ENCODE data around the gene PSKH1.
"Not testable (repeated sequence)": the region's sequence is repeated elsewhere in the genome, so short reads cannot be mapped to it uniquely, and the experiment has no call there.

Gene PSKH1

DNA sequence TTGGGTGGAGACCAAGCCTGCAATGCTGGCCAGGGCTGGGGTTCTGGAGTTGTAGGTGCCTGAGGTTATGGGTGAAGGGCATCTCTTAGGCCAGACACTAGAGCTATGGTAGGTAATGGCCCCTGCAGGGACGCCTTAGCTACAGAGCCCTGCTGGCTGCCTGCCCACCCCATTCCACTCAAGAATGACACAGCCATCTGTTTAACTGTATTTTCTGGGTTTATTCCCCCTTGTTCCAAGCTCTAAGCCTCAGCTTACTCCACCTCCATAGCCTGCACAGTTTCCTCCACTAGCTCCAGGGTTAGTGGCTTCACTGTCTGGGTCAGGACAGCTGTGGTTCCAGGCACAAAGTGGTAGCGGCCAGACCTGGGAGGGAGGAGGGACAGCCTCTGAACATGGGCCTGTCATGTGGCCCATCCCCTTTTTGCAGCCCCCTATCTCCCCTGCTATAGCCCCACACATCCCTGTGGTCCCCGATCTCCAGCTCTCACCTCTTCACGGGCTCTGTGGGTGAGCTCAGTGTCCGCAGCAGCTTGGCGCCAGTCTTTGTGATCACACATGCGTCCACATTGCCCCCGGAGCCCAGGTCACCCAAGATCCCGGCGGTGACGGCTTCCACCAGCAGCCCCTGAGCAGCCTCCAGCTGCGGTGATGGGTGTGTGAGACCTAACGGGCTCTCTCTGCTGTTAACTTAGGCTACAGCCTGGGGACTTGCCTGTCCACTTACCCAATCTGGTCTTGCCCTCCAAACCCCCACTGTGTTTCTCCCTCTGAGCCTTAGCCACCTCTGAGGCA, 41.4 kb downstream of the PSKH1 start:
- H3K4me3 ChIP-seq (ENCODE audit: low read length): no peak overlapping the region; the same call in 1 of the 2 replicates
- no peak for DNase-seq (ENCODE audit: low read depth, low spot score)

DNA sequence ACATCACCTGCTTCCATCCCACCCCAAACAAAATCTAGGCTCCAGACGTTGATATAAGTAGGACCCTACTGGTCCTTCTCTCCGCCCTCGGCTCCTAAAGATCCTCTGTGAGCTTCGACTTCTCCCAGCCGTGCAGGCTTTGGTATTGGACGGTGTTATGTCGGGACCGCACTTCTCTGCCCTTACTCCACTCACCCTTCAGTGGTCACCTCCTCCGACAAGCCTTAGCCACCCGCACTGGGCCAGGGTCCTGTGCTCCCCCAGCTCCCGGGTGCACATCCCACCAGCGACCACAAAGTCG, 42.0 kb downstream of the PSKH1 start:
- DNase-seq (ENCODE audit: low read depth, low spot score): no peak
- peak overlapping the region; percentile 96 for H3K4me3 ChIP-seq (ENCODE audit: low read length)

DNA sequence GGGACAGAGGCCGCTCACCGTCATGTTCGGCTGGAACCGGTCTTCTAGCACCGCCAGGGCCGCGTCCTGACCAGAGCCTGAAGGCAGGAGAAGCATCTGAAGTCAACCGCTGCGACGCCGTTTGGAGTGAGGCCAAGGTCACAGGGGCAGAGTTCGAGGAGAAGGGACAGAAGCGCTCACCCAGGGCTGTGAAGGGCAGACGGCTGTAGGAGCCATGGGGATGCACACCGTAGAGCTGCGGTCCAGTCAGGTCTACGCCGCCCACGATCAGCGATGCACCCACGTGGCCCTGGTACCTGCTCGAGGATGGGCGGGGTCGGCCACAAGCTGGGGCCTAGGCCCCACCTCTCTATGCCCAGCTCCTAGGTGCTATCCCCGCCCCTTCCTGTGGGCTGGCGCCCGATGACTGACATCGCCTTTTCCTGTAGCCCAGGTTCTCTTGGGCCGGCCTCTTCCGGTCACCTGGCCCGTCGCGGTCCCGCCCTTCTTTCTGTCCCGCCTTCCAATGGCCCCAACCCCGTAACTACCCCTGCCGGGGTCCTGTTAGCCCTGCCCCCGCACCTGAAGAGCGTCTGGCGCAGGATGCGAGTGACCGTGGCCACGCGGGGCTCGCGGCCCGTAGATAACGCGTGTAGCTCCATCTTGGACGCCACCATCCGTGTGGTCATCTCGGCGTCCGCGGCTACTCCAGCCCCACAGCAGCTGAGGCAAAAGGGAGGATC, 42.5 kb downstream of the PSKH1 start:
- peak overlapping the region; percentile 96 for H3K4me3 ChIP-seq (ENCODE audit: low read length)
- peak; percentile 95 for DNase-seq (ENCODE audit: low read depth, low spot score)

DNA sequence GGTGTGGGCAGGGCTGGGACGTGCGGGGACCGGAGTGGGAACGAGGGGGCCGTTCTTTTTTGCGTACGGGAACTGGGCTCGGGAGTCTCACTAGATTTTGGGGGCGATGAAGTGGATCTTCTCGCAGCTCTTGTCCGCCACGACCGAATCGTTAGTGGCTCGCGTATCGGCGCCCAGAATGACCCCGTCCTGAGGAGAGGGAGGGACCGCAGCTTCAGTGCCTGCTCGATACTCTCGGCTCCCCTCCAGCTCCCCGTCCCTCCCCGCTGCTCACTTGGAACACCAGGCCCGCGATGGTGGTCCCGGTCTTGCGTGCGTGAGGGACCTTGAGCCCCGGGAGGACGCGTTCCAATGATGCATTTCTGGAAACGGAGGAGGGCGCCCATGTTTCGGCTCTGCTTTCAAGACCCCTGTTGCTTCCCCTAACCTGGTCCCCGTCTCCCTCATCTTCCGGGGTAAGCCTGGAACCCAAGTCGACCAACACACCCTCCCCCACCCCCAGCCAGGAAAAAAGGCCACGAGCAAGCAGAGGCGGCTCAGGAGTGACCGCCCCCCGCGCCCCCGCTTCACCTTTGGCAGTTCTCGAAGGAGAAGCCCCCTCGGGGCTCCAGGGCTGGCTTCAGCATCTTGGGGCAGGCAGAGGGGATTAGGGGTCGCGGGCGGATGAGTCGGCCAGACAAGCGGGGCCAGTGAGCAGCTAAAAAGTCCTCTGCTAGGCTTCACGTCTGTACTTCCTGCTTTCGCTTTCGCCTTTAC, 43.2 kb downstream of the PSKH1 start, which contains the start of gene PSMB10:
TSS of gene PSMB10 (minus strand) at position 727 of the 756 bp plus-strand sequence. CDS start at position 626, 101 bp downstream.
- DNase-seq (ENCODE audit: low read depth, low spot score): peak; percentile 48
- peak within 1 kb of the TSS; percentile 96 for H3K4me3 ChIP-seq (ENCODE audit: low read length)

DNA sequence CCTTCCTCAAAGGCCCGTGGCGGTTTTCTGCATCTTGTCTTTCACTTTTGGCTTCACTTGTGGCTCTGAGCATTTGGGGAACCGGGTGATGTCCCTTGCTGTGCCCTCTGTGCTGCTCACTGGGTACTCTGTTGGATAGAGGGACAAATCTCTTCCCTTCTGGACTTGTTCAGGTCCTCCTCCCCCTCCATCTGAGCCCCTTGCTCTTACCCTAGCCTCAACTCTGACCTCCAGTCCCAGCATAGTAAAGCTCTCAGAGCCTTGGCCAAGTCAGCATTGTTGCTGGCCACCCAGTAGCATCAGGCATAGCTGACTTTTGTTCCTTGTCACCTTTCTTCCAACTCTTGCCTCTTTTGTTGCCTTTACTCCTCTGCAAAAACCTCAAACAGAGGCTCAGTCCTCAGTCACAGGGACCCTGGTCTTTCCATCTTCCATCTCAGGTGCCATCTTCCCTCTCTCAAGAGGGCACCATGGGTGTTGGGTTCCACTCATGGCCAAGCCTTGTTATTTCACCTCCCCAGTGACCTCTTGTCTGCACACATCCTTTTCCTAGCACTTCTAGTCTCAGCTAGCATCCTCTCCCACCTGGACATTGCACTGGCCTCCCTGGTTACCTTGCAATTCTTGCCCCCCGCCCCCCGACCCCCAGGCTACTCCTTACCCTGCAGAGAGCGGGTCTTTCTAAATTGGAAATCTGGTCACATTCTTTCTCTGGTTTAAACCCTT, 44.0 kb downstream of the PSKH1 start:
- H3K4me3 ChIP-seq (ENCODE audit: low read length): peak overlapping the region; percentile 96
- peak; percentile 82 for DNase-seq (ENCODE audit: low read depth, low spot score)

DNA sequence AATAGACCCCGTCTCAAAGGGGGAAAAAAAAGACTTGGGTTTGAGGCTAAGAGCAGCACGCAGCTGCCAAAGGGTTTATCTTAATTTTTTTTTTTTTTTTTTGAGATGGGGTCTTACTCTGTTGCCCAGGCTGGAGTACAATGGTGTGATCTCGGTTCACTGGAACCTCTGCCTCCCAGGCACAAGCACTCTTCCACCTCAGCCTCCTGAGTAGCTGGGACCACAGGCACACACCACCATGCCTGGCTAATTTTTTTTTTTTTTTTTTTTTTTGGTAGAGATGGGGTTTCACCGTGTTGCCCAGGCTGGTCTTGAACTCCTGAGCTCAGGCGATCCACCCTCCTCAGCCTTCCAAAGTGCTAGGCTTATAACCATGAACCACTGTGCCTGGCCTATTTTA, 44.7 kb downstream of the PSKH1 start:
- H3K4me3 ChIP-seq (ENCODE audit: low read length): peak overlapping the region; percentile 96; the same call in 1 of the 2 replicates
- not testable (repeated sequence) for DNase-seq (ENCODE audit: low read depth, low spot score)

DNA sequence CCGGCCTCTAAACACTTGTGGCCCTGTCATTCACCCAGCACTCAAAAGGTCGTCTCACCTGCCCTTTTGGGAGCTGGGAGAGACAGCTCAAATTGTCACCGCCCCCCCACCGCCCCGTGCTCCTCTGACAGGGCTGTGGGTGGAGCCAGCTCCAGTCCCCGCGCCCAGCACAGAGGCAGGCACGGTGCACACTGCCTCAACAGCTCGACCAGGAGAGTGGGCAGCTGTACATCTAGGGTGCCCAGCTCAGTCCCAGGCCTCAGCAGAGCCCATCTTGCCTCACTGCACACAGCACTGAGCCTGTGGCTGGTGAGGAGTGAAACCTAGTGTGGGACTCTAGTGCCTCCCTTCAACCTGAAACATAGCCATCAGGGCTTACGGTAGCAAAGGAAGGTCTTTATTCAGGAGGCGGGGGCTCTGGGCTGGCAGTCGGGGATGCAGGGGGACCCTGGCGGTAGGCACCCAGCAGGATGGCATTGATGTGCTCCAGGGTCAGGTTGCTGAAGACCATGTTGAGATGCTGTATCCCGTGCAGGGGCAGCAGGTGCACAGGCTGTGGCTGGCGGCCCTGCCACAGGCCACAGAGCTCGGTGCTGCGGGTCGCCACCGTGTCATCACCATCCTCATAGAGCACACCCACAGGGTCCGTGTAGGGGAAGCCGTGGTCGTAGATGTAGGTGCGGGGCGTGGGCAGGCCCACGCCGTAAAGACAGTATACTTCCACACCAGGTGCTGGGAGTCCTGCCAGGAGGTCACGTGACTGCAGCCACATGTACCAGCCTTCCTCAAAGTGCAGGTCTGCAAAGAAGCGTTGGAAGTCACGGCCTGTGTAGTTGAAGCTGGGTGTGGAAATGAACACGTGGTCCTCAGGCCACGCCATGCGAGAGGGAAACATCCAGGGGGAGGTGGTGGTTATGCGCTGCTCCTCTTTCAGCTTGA, 46.7 kb downstream of the PSKH1 start:
- H3K4me3 ChIP-seq (ENCODE audit: low read length): no peak overlapping the region
- peak; percentile 59 for DNase-seq (ENCODE audit: low read depth, low spot score)

DNA sequence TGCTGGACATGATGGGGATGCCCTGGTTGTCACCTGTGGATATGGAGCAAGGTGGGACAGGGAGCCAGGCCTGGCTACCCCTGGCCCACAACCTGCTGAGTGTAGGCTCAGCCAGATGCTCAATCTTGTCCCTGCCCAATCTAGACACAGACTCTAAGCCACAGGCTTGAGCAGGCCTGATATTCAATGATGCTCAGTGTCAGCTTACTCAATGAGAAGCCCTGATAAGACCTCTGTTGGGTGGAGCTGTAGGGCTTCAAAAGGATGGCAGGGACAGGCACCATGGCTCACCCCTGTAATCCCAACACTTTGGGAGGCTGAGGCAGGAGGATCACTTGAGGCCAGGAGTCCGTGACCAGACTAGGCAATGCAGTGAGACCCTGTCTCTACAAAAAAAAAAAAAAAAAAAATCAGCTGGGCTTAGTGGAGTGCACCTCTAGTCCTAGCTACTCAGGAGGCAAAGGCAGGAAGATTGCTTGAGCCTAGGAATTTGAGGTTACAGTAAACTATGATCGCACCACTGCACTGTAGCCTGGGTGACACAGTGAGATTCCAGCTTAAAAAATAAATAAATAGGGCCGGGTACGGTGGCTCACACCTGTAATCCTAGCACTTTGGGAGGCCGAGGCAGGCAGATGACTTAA, 47.5 kb downstream of the PSKH1 start:
- DNase-seq (ENCODE audit: low read depth, low spot score): no peak
- H3K4me3 ChIP-seq (ENCODE audit: low read length): no peak overlapping the region

DNA sequence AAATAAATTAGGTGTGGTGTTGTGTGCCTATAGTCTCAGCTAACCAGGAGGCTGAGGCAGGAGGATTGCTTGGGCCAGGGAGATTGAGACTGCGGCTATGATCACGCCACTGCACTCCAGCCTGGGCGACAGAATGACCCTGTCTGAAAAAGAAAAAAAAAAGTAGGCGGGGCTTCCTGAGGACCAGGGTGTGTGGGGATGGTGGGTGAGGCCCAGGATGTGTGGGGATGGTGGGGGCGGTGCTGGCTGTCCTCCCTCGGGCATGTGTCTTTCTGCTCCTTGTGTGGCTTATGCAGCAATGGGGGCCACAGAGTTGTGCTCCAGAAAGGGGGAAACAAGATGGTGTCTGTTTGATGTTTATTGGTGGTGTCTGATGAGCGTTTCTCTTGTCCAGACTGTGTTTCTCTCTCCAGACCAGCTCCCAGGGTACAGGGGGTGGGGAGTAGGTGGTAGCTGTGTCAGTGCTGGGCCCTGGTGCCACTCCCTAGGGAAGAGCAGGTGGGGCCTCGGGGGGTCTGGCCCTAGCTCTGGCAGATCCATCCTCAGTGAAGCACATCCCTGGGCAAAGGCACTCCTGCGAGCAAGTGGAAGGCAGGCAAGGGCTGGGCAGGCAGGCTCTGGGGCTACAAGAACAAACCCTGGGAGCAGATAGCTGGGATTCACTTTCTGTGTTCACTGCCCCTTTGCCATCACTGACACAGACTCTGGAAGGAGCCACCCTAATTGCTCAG, 48.6 kb downstream of the PSKH1 start:
- DNase-seq (ENCODE audit: low read depth, low spot score): no peak
- no peak overlapping the region for H3K4me3 ChIP-seq (ENCODE audit: low read length)

DNA sequence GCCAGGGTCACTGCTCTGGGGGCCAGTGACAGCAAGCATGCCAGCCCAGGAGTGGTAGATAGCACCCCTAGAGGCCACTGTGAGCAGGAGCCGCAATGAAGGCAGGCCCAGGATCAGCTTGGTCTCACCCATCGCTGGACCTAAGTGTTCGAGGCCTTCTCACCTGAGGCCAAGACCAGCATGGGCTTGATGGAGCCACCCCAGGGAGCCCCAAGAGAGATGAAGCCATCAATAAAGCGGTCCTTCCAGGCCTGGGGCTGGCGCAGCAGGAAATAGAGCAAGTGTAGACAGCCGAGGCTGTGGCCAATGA, 49.1 kb downstream of the PSKH1 start:
- DNase-seq (ENCODE audit: low read depth, low spot score): no peak
- no peak overlapping the region for H3K4me3 ChIP-seq (ENCODE audit: low read length)

DNA sequence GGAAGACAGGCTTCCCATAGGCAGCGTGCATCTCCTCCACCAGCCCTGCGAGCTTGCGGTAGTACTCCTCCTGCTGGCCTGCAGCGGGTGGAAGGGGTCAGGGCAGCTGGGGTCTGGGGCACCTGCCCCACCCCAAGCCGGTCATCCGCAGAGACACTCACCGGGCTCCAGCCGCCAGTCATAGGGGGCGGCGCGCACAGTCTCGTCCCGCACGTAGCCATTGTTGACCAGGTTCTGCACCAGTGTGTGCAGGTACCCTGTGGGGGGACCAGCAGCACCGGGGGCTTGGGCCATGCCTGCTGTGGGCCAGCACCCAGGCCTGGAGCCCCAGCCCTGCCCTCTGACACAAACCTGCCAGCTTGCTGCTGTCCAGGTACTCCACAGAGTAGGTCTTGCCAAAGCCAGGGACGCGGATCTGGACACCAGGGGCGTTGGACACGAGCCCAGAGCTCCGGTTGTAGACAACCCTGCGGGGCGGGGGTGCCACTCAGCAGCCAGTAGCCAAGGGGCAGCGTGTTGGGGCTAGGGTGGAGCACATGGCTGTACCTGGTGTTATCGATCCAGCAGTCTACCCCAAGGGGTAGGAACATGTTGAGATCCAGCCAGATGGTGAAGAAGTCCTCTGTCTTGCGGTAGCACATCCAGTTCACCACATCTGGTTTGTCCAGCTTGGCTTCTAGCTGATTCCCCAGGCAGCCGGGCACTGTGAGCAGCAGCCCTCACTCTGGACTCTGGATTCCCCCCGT, 49.6 kb downstream of the PSKH1 start:
- H3K4me3 ChIP-seq (ENCODE audit: low read length): no peak overlapping the region
- DNase-seq (ENCODE audit: low read depth, low spot score): no peak

DNA sequence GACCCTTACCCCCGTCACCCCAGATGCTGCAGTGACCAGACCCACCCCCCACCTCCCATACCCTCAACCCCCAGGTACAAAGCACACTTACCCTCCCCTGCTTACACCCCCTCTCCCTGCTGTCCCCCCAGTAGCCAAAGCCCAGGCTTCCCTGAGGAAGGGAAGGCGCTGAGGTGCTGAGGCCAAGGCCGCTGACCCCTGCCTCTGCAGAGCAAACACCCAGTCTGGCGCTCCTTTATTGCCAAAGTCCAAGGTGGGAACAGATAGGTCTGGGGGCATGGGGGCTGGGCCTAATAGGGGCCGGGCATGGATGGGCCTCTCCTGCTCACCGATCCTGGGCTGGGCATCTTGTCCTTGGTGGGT, 50.2 kb downstream of the PSKH1 start:
- no peak for DNase-seq (ENCODE audit: low read depth, low spot score)
- H3K4me3 ChIP-seq (ENCODE audit: low read length): no peak overlapping the region

DNA sequence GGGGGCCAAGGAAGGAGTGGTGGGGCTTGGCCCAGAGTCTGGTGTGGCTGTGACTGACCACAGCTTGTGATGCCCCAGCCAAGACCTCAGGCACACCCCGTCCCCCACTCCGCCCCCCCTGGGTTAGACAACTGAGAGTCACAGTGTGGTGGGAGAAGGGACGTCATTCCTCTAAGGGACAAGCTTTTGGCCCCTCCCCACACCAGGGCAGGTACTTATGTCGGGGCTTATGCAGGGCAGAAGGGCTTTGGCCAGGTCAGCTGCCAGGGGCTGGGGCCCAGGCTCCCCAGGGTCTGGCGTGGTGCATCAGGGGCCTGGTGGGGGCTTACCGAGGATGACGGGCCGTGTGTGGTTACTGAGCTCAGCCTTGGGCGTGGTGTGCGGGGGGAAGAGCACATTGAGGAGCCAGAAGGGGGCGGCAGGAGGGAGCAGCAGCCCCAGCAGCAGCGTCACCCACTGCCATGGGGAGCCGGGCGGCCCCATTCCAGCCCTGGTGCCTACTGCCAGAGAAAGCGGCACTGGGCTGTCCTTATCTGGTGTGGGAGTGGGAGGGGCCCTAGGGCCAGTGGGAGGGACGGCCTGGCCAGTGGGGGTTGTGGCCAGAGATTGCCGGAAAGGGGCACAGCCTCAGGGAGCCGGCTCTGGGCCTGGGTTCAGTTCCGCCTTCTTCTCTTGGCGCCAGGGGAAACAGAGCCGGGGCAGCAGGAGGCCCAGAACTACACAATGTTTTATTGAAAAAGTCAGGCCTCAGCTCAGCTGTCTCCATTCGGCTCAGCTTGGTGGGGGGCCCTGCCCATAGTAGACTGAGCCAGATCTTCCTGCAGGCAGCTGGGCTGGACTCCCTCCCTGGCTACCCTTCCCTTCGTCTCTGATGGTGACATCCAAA, 50.8 kb downstream of the PSKH1 start, which contains the start of gene LCAT:
TSS of gene LCAT (minus strand) at position 502 of the 886 bp plus-strand sequence. CDS start at position 483, 19 bp downstream.
- DNase-seq (ENCODE audit: low read depth, low spot score): no peak

DNA sequence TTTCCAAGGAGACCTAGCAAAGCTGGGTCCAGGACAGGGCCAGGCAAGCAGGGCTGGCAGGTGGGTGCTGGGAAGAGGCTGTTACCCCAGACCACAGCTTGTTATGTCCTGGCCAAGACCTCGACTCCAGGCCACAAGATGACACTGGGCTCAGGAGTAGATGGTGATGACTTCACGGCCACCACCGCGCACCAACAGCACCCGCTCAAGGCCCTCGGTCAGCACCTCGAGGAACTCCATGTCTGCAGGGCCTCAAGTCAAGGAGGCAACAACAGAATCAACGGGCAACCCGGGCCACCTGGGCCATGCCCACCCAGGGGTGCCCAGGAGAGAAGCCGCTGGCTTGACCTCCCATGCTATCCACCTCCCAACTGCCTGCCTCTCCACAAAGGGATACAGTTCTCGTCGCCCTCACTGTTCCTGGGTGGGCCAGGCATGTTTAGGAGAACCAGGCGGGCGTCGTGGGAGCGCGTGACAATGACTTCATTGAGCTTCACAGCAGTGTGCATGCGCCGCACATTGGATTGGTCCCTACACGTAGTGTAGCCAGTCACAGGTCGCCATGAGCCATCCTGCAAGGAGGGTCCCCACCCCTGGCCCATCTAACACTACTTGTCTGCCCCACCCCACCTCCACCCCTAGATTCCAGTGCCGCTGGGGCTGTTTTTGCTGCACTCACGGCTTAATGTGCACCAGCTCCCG, 51.8 kb downstream of the PSKH1 start:
- DNase-seq (ENCODE audit: low read depth, low spot score): no peak
- H3K4me3 ChIP-seq (ENCODE audit: low read length): no peak overlapping the region

More for the DNA sequence above, 50.8 kb downstream of the PSKH1 start, which contains the start of gene LCAT:
- no peak within 1 kb of the TSS for H3K4me3 ChIP-seq (ENCODE audit: low read length)

DNA sequence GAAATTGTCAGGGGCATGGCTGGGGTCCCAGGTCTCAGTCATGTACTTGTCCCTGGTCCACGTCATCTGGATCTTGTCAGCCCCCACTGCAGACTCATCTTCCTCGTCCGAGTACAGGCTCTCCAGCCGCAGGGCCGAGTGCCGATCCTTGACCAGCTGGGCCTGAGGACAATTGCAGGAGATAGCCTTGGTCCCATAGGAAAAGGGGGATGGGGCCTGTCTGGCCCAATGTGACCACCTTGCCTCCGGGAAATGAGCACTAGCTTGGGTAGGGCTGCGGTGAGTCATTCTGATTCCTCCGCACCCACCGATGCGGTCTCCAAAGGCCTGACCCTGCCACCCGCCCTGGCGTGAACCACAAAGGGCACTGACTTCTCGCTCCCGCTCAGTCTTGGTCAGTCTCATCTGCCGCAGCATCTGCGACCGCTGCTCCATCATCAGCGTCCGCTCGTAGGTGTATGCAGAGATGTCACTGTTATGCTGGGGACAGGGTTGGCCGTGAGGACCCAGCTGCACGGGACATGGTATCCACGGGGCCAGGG, 52.4 kb downstream of the PSKH1 start:
- no peak overlapping the region for H3K4me3 ChIP-seq (ENCODE audit: low read length)
- DNase-seq (ENCODE audit: low read depth, low spot score): no peak
